K562 (cell line): ENCODE measurements around the gene RCL1. TPM values are rescaled to one million over a fixed set of nuclear protein-coding genes. Genes with fewer than 3 reads are reported as not detected.

Source experiments
- ATAC-seq: fragments of 200-7000 bp; cut with Tn5 transposase; 3 replicates; pipeline ENCODE4 v1.9.1; 2020; ENCODE audit warnings: moderate library complexity
- BruUV-seq: library from RNA; stranded (reverse); fragments of 400-500 nt; replicated peaks from 2 replicates; lab custom pipeline; 2021; lab: Mats Ljungman, UMichigan
- CTCF ChIA-PET: fragments of 300-600 bp; formaldehyde crosslinking; extraction: SDS; loops from one replicate; lab custom pipeline; 2021; ENCODE audit warnings: low intra/inter-chr PET ratio; lab: Yijun Ruan, JAX
- POLR2A ChIA-PET: fragments of 300-600, 350-650 bp; sonication (Branson Sonifier 250); formaldehyde crosslinking; extraction: SDS; loops from one replicate; lab custom pipeline; 2021; ENCODE audit warnings: antibody characterized with exemption, inconsistent platforms; lab: Yijun Ruan, JAX
- DNase-seq, 4 experiments: peaks; one replicate each; pipeline versions ENCODE4 v3.0.0 to v3.0.0-alpha.2; 2011 to 2018; ENCODE audit warnings: low spot score in 3 of 4, mixed read lengths in 3 of 4; ENCODE audit errors: extremely low read depth in 1 of 4
- FAIRE-seq: peaks from 2 replicates; lab custom pipeline; 2011; peaks lifted over from hg19 to GRCh38; lab: Jason Lieb, UNC
- H2AFZ ChIP-seq: 2 replicates; pipeline ENCODE4 v1.6.0; 2011; ENCODE audit warnings: low read depth, low read length, control low read depth, inconsistent platforms
- H3K27ac ChIP-seq: fragments of 200-600 bp; 3 replicates; pipeline ENCODE4 v1.8.0; 2011; ENCODE audit warnings: low read depth, mild to moderate bottlenecking, control low read depth, inconsistent platforms, low read length, moderate library complexity, mixed read lengths; ENCODE audit errors: extremely low read depth
- H3K27me3 ChIP-seq, 2 experiments: fragments of 300-600 bp in 1 of 2; 2 replicates in 1 of 2; 3 replicates in 1 of 2; pipeline versions ENCODE4 v1.6.0 to v1.8.0; 2011; ENCODE audit warnings: inconsistent platforms in 2 of 2, low read length in 2 of 2, mild to moderate bottlenecking in 1 of 2, mixed read lengths in 1 of 2, moderate library complexity in 1 of 2; ENCODE audit not compliant: control insufficient read depth in 2 of 2, insufficient read depth in 2 of 2
- H3K36me3 ChIP-seq: fragments of 300-600 bp; 3 replicates; pipeline ENCODE4 v1.8.0; 2011; ENCODE audit warnings: mild to moderate bottlenecking, low read length, inconsistent platforms; ENCODE audit not compliant: control insufficient read depth, insufficient read depth
- H3K4me1 ChIP-seq, 2 experiments: fragments of 200-600 bp in 1 of 2; replicated peaks in 1 of 2; 2 replicates in 1 of 2; 3 replicates in 1 of 2; pipeline versions ENCODE4 v1.5.1 to v1.8.0; 2011; ENCODE audit warnings: inconsistent platforms in 2 of 2, low read length in 2 of 2, mild to moderate bottlenecking in 1 of 2, mixed read lengths in 1 of 2, moderate library complexity in 1 of 2; ENCODE audit not compliant: control insufficient read depth in 2 of 2, insufficient read depth in 2 of 2
- H3K4me2 ChIP-seq: 2 replicates; pipeline ENCODE4 v1.6.1; 2011; ENCODE audit warnings: low read length, control low read depth, inconsistent platforms, mixed read lengths; ENCODE audit not compliant: insufficient read depth
- H3K4me3 ChIP-seq: fragments of 200-600 bp; sonication (generic), shearing (Covaris generic); 2 replicates; pipeline ENCODE4 v1.5.1; 2016; ENCODE audit warnings: control low read depth, inconsistent platforms
- H3K79me2 ChIP-seq: fragments of 200-600 bp; 3 replicates; pipeline ENCODE4 v1.8.0; 2011; ENCODE audit warnings: low read length, inconsistent platforms; ENCODE audit not compliant: control insufficient read depth, insufficient read depth
- H3K9ac ChIP-seq, 2 experiments: 2 replicates each; pipeline versions ENCODE4 v1.6.0 to v1.6.1; 2011; ENCODE audit warnings: low read depth in 2 of 2, low read length in 2 of 2, control low read depth in 1 of 2, inconsistent platforms in 1 of 2, mild to moderate bottlenecking in 1 of 2, mixed read lengths in 1 of 2; ENCODE audit not compliant: insufficient read depth in 1 of 2
- H3K9me1 ChIP-seq: one replicate; pipeline ENCODE4 v1.6.0; 2011; ENCODE audit warnings: inconsistent platforms, mild to moderate bottlenecking, low read length, moderate library complexity; ENCODE audit not compliant: control insufficient read depth, insufficient read depth
- H3K9me3 ChIP-seq: replicated peaks from 2 replicates; pipeline ENCODE4 v1.5.1; 2011; ENCODE audit warnings: low read depth, low read length, inconsistent platforms; ENCODE audit not compliant: control insufficient read depth, insufficient read depth
- H4K20me1 ChIP-seq: replicated peaks from 2 replicates; pipeline ENCODE4 v1.6.1; 2011; ENCODE audit warnings: low read length, inconsistent platforms, mixed read lengths; ENCODE audit not compliant: control insufficient read depth, insufficient read depth
- ADNP ChIP-seq: fragments of 200-800 bp; sonication (Bioruptor generic); IDR thresholded peaks from 2 replicates; pipeline ENCODE4 v1.6.1; 2016; ENCODE audit warnings: missing genetic modification characterization, missing compliant biosample characterization
- ATF7 ChIP-seq: fragments of 450-650 bp; IDR thresholded peaks from 2 replicates; pipeline ENCODE4 v1.7.1; 2014; ENCODE audit warnings: mild to moderate bottlenecking, moderate library complexity
- HNRNPL ChIP-seq: fragments of 200-400 bp; formaldehyde crosslinking; IDR thresholded peaks from 2 replicates; pipeline ENCODE4 v1.6.1; 2017; ENCODE audit warnings: low read depth, mild to moderate bottlenecking, low read length
- MIER1 ChIP-seq: fragments of 450-650 bp; IDR thresholded peaks from 2 replicates; pipeline ENCODE4 v1.6.1; 2016; ENCODE audit warnings: antibody characterized with exemption, mild to moderate bottlenecking, low read depth
- NUFIP1 ChIP-seq: fragments of 450-650 bp; IDR thresholded peaks from 2 replicates; pipeline ENCODE4 v1.6.1; 2018; ENCODE audit not compliant: partially characterized antibody
- TOE1 ChIP-seq, 2 experiments: fragments of 450-650 bp in 1 of 2; sonication (generic) in 1 of 2; formaldehyde crosslinking in 1 of 2; IDR thresholded peaks; 2 replicates each; pipeline versions ENCODE4 v1.7.1 to v1.8.0; 2016 to 2022; ENCODE audit warnings: borderline replicate concordance in 2 of 2, mild to moderate bottlenecking in 2 of 2, antibody characterized with exemption in 1 of 2, inconsistent platforms in 1 of 2, low read depth in 1 of 2, missing genetic modification reagents in 1 of 2, moderate library complexity in 1 of 2
- ZNF41 ChIP-seq: fragments of 250-450 bp; sonication (Bioruptor Pico); conservative IDR thresholded peaks from 2 replicates; pipeline ENCODE4 v1.4.0; 2020; ENCODE audit warnings: mild to moderate bottlenecking
- ZNF586 ChIP-seq: fragments of 450-650 bp; formaldehyde crosslinking; conservative IDR thresholded peaks from 2 replicates; pipeline ENCODE4 v1.4.0; 2020; ENCODE audit warnings: mild to moderate bottlenecking, moderate library complexity
- ZNF830 ChIP-seq: fragments of 250-450 bp; sonication (Bioruptor Pico); IDR thresholded peaks from 2 replicates; pipeline ENCODE4 v1.5.0; 2021; ENCODE audit warnings: mild to moderate bottlenecking
- WGBS: fragments of 100-300 bp; shearing (Covaris generic); methylation state at CpG from one replicate; pipeline ENCODE4 v1.1.6; 2016; ENCODE audit warnings: low coverage, mixed read lengths; ENCODE audit not compliant: insufficient coverage; ENCODE audit errors: missing lambda C conversion rate; 5-methylcytosine and 5-hydroxymethylcytosine counted together
- in situ Hi-C: fragments of 300-500 bp; cut with MboI; formaldehyde crosslinking; loops from 4 replicates; pipeline ENCODE4 v1.15.0; 2018; ENCODE audit warnings: inconsistent platforms, mixed read lengths
- intact Hi-C: fragments of 100-400 bp; cut with micrococcal nuclease; formaldehyde crosslinking; loops from 2 replicates; pipeline ENCODE4 v1.14.2; 2022
- polyA plus RNA-seq, 8 experiments: library from polyadenylated mRNA; depleted of rRNA in 4 of 8; stranded (reverse) in 5 of 8; unstranded in 3 of 8; fragments of >200 nt; fragmentation: Nextera tagmentation in 2 of 8; fragmentation: Illumina TruSeq in 1 of 8; extraction: Ambion mirVana in 2 of 8; extraction: Trizol in 1 of 8; gene quantifications; 2 replicates each; pipeline versions ENCODE4 v1.2.1 to v1.2.3, GENCODE V29; 2011 to 2014; ENCODE audit warnings: inconsistent platforms in 1 of 8, missing spikeins in 1 of 8
- total RNA-seq, 7 experiments: library from RNA; depleted of rRNA in 6 of 7; stranded (reverse); fragments of >200 nt in 6 of 7; fragmentation: Illumina TruSeq in 2 of 7; extraction: Trizol in 2 of 7; gene quantifications; 2 replicates each; pipeline versions ENCODE4 v1.2.1 to v1.2.3, GENCODE V29; 2011 to 2021; ENCODE audit warnings: low replicate concordance in 1 of 7
- TF ChIP-seq, protein P1 (sequence below): sonication (generic); formaldehyde crosslinking; IDR thresholded peaks from 2 replicates; pipeline ENCODE4 v1.8.0; 2022; ENCODE audit warnings: mild to moderate bottlenecking, missing genetic modification reagents
- TF ChIP-seq, protein P2 (sequence below): sonication (generic); formaldehyde crosslinking; IDR thresholded peaks from 2 replicates; pipeline ENCODE4 v1.8.1; 2023; ENCODE audit warnings: missing genetic modification reagents, mild to moderate bottlenecking, borderline replicate concordance
- TF ChIP-seq, protein P3 (sequence below): fragments of 250-450 bp; sonication (Bioruptor Pico); IDR thresholded peaks from 2 replicates; pipeline ENCODE4 v1.8.0; 2021; ENCODE audit warnings: mild to moderate bottlenecking, moderate library complexity

RCL1 gene
- total and polyA plus RNA-seq, 9 of the 15 experiments (the other 6 are each of a cell fraction or from before 2014, with no cell fraction given): 24.0 to 67.7 (median 38.6) TPM

DNA sequence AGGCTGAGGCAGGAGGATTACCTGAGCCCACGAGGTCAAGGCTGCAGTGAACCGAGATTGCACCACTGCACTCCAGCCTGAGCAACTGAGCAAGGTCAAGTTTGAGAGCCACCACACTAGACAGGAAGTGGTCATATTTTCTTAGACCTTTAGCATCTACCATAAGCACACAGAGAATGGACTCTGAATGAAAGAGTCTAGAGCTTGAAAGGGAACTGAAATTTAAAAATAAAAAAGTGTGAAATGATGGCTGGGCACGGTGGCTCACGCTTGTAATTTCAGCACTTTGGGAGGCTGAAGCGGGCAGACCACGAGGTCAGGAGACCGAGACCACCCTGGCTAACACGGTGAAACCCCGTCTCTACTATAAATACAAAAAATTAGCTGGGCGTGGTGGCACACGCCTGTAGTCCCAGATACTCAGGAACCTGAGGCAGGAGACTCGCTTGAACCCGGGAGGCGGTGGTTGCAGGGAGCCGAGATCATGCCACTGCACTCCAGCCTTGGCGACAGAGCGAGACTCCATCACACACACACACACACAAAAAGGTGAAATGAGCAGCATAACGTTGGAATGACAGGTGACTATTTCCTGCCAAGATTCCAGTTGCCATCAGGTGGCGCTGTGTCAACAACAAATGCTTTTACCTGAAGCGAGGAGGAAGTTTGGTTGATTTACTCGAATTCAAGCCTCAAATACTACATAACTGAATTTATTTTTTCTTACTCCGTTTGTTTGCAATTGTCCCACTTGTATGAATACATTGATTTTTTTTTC lies 30.4 kb upstream of the RCL1 start:
- FAIRE-seq (peak; percentile 94), ATAC-seq (peak; percentile 75), DNase-seq (peak; percentile 25 to 86 (median 38))
- CTCF ChIA-PET: interaction anchor here (0.6 to 1.6 kb wide), 2 partner anchors 12 to 226 kb away, joined by 3 to 5 read pairs; no protein-coding TSS in a partner anchor
- Histone ChIP-seq H3K9ac (peak overlapping the region; percentile 4 to 55; a peak in 2 of 4 replicates), H3K4me2 (peak overlapping the region; percentile 65), H3K9me1 (no peaks in the 10 kb centered on the region), H3K27ac (peak overlapping the region; percentile 62), H3K79me2 (no peaks in the 10 kb centered on the region; the same call in 2 of the 3 replicates), H3K27me3 (no peaks in the 10 kb centered on the region), H2AFZ (peak overlapping the region; percentile 90), H3K4me3 (peak overlapping the region; percentile 7; the same call in 1 of the 2 replicates), H4K20me1 (no peaks in the 10 kb centered on the region), H3K4me1 (peaks cover 8 to 12% of the 10 kb centered on the region in 2 experiments; a peak in 4 of 5 replicates), H3K9me3 (no peaks in the 10 kb centered on the region), H3K36me3 (no peaks in the 10 kb centered on the region)
- in situ Hi-C loops (no loop called here), intact Hi-C loops (loop anchor here (1.0 to 5.0 kb wide), 4 partner anchors 91 to 665 kb away; no protein-coding TSS in a partner anchor)
- BruUV-seq: no TSS peak
- 20% methylated on average over 19 of the region's 22 CpGs for WGBS
- POLR2A ChIA-PET: interaction anchor here (0.6 to 1.5 kb wide), 5 partner anchors 12 to 162 kb away, joined by 3 to 5 read pairs (median 3); no protein-coding TSS in a partner anchor
- no peak for TF ChIP-seq MIER1
- no peak; the same call in 1 of the 2 replicates for TF ChIP-seq ATF7
- TF ChIP-seq ZNF830 (CRISPR knock-in tag): no peak
- TF ChIP-seq, protein P1, sequence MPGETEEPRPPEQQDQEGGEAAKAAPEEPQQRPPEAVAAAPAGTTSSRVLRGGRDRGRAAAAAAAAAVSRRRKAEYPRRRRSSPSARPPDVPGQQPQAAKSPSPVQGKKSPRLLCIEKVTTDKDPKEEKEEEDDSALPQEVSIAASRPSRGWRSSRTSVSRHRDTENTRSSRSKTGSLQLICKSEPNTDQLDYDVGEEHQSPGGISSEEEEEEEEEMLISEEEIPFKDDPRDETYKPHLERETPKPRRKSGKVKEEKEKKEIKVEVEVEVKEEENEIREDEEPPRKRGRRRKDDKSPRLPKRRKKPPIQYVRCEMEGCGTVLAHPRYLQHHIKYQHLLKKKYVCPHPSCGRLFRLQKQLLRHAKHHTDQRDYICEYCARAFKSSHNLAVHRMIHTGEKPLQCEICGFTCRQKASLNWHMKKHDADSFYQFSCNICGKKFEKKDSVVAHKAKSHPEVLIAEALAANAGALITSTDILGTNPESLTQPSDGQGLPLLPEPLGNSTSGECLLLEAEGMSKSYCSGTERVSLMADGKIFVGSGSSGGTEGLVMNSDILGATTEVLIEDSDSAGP (CRISPR knock-in tag): no peak
- no peak for TF ChIP-seq TOE1 (IDR thresholded peaks at IDR 0.05; ENCODE audit: borderline replicate concordance)
- TF ChIP-seq TOE1 (CRISPR knock-in tag; IDR thresholded peaks at IDR 0.05; ENCODE audit: borderline replicate concordance, low read depth): no peak
- TF ChIP-seq HNRNPL: no peak
- no peak for TF ChIP-seq ZNF586 (CRISPR knock-in tag)
- TF ChIP-seq, protein P2, sequence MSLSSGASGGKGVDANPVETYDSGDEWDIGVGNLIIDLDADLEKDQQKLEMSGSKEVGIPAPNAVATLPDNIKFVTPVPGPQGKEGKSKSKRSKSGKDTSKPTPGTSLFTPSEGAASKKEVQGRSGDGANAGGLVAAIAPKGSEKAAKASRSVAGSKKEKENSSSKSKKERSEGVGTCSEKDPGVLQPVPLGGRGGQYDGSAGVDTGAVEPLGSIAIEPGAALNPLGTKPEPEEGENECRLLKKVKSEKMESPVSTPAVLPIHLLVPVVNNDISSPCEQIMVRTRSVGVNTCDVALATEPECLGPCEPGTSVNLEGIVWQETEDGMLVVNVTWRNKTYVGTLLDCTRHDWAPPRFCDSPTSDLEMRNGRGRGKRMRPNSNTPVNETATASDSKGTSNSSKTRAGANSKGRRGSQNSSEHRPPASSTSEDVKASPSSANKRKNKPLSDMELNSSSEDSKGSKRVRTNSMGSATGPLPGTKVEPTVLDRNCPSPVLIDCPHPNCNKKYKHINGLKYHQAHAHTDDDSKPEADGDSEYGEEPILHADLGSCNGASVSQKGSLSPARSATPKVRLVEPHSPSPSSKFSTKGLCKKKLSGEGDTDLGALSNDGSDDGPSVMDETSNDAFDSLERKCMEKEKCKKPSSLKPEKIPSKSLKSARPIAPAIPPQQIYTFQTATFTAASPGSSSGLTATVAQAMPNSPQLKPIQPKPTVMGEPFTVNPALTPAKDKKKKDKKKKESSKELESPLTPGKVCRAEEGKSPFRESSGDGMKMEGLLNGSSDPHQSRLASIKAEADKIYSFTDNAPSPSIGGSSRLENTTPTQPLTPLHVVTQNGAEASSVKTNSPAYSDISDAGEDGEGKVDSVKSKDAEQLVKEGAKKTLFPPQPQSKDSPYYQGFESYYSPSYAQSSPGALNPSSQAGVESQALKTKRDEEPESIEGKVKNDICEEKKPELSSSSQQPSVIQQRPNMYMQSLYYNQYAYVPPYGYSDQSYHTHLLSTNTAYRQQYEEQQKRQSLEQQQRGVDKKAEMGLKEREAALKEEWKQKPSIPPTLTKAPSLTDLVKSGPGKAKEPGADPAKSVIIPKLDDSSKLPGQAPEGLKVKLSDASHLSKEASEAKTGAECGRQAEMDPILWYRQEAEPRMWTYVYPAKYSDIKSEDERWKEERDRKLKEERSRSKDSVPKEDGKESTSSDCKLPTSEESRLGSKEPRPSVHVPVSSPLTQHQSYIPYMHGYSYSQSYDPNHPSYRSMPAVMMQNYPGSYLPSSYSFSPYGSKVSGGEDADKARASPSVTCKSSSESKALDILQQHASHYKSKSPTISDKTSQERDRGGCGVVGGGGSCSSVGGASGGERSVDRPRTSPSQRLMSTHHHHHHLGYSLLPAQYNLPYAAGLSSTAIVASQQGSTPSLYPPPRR (CRISPR knock-in tag): no peak
- TF ChIP-seq ZNF41: no peak
- TF ChIP-seq NUFIP1: no peak
- TF ChIP-seq, protein P3, sequence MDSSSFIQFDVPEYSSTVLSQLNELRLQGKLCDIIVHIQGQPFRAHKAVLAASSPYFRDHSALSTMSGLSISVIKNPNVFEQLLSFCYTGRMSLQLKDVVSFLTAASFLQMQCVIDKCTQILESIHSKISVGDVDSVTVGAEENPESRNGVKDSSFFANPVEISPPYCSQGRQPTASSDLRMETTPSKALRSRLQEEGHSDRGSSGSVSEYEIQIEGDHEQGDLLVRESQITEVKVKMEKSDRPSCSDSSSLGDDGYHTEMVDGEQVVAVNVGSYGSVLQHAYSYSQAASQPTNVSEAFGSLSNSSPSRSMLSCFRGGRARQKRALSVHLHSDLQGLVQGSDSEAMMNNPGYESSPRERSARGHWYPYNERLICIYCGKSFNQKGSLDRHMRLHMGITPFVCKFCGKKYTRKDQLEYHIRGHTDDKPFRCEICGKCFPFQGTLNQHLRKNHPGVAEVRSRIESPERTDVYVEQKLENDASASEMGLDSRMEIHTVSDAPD (CRISPR knock-in tag): no peak
- no peak for TF ChIP-seq ADNP
